GM19193 (cell line): ENCODE data around the gene CRACDL.

Experiments used
- POLR2A ChIP-seq: IDR thresholded peaks from 4 replicates; pipeline ENCODE4 v1.6.1; 2011; ENCODE audit not compliant: insufficient read depth, insufficient read length; ENCODE audit errors: extremely low read depth

CRACDL gene

GRCh38 chr2:98886066-98886554 lies 49.9 kb downstream of the CRACDL start:
- no peak for TF ChIP-seq POLR2A

GRCh38 chr2:98884658-98885057 lies 51.4 kb downstream of the CRACDL start:
- no peak for TF ChIP-seq POLR2A

DNA sequence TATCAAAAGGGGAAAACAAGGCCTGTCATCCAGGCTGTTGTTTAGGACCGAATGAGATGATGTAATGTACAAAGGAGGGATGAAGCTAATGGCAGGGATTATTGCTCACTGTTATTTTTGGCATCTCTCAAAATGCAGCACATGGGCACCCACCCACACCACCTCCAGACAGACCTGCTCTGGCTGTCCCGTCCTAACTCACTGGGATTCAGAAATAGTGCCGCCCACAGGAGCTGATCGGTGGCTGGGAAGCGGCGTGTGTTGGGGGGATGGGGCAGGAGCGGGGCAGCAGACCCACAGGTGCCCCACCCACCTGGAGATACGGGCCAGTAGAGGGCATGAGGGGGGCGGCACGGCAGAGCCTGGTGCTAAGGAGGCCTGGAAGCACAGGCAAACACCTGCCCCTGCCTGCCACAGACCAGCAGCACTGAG lies 52.2 kb downstream of the CRACDL start:
- no peak for TF ChIP-seq POLR2A

DNA sequence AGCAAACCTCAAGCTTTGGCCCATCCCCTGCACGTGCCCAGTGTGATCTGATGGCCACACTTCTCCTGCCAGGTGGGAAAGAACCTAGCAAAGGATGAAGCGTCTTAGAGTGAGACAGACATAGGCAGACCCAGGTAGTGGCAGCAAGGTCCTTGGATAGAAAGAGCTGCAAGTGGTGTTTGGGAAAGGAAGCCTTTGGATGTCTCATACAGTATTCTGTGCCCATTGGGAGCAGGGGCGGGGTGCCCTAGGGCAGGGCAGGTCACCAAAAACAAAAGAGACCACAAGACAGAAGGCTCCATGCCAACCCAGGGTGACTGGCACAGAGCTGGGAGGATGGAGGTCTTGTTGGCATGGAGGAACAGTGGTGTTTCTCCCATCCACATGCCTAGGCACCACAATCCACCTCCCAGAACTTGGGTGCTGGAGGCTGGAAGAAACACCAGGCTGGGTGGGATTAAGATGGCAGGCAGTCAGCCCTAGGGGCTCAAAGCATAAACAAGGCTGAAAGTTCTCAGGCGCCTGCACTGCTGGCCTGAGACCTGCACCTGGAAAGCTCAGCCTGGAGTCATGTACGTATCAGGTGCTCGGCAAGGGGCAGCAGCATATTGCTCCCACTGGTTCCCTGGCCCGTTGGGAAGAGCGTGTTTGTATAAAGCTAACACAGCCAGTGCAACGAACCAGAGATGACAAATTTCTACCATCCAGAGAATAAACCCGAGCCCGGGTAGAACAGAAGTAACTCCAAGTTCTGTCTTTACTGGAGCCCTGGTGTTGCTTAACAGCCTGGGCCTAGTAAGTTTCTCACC lies 52.9 kb downstream of the CRACDL start:
- TF ChIP-seq POLR2A: no peak

DNA sequence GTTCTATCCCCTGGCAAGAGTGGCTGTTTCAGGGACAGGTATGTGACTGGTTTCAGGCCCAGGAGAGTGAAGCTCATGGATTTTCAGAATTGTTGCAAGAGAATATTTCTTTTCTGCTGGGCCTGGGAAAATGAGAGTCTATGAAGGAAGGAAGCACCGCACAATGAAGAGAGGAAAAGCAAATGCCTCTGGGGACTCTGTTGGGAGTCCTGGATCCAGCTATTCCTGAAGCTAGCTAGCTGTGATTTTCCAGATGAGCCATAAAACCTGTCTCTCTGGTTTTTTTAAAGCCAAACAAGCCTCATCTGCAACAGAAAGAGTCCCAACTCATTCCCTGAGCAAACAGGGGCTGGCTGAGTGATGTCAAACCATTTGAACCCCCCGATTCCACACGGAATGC lies 53.7 kb downstream of the CRACDL start:
- no peak for TF ChIP-seq POLR2A

DNA sequence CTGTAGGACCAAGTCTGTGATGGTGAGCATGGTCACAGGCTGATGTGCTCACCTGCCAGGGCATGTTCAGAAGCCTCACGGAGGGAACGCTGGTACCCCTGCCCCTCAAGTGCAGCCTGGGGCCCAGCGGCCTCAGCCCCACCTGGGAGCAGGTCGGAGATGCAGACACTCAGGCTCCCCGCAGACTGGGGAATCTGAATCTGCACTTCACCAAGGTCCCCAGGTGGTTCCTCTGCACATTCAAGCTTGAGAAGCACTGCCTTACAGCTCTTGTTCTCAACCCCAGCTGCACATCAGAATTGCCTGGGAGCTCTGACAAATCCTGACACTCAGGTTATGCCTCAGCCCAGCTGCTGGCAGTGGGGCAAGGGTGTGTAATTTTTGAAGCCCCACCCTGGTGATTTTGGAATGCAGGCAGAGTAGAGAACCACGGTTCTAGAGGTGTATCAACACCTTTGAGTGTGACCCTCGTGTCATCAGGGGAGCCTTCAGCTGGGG lies 54.8 kb downstream of the CRACDL start:
- TF ChIP-seq POLR2A: no peak

GRCh38 chr2:98880266-98881152 lies 55.5 kb downstream of the CRACDL start:
- no peak for TF ChIP-seq POLR2A

- TF ChIP-seq POLR2A: no peak
Observed at GRCh38 chr2:98876741-98877140, 59.3 kb downstream of the CRACDL start.

- TF ChIP-seq POLR2A: no peak
Observed at GRCh38 chr2:98875746-98876145, 60.3 kb downstream of the CRACDL start.

GRCh38 chr2:98875081-98875728 lies 60.8 kb downstream of the CRACDL start:
- no peak for TF ChIP-seq POLR2A

DNA sequence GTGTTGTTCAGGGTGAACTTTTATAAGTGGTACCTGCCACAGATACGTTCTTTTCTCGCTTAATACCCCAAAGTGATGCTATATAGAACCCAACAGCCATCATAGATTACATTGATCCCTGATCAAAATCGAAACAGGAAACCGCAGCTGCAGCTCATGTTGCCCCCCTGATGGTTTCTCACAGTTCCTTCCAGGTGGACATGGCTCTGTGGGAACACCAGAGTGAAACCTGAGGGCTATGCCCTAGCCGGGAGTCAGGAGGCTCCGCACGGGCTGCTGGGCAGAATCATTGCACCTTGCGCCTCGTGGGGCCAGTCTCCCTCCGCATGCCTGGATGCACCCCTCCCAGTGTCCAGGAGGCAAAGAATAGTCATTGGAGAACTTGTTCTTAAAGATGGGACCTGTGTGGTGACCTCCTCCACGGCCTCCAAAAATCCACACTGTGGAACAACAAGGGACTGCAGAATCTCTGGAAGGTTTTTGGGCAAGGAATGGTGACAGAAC lies 61.8 kb downstream of the CRACDL start:
- no peak for TF ChIP-seq POLR2A

DNA sequence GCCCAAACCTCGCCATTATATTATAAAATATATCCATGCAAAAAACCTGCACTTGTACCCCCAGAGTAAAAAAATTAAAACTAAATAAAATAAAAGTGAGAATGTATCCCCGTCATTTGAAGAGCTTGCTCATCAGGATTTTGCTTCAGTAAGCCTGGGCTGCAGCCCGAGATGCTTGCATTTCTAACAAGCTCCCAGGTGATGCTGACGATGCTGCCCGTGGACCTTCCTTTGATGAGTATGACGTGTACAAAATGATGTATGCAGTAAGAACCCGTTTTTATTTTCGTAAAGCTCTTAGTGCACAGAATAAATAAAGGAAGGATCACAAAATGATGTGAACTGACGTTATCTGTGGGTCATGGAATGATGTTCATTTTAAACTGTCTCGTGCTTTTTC lies 63.5 kb downstream of the CRACDL start:
- TF ChIP-seq POLR2A: no peak

GRCh38 chr2:98871506-98871905 lies 64.5 kb downstream of the CRACDL start:
- TF ChIP-seq POLR2A: no peak

DNA sequence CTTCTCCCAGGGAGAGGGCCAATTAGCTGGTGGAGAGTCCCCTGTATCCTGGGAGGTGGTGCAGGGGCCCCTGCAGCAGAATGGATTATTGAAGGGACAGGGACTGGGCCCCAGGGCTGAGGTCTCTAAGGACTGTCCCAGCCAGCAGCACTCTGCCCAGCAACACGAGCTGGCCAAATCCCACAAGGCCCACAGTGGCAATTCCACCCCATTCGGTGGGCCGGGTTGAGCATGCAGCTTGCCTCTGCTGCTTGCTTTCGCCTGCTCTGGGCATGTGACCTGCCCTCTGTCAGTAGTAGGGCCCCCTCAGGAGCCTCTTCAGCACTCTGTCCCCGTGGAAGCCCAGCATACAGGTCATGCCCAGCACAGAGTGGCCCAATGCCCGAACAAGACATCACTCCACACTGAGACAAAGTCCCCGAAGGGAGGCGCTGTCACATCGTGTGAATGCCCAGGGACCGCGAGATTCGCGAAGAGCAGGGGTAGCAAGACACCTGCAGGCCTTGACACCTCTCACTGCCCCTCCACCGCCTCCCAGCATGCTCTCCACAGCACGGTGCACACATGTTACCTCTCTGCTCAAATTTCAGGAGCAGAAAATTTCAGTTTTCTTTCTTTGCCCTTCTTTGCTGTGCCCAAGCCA lies 65.4 kb downstream of the CRACDL start:
- no peak for TF ChIP-seq POLR2A
